ENCODE measurements around the gene BIRC3.
A peak's percentile ranks its signal among the peaks of the same experiment; 100 is the strongest.

DNA sequence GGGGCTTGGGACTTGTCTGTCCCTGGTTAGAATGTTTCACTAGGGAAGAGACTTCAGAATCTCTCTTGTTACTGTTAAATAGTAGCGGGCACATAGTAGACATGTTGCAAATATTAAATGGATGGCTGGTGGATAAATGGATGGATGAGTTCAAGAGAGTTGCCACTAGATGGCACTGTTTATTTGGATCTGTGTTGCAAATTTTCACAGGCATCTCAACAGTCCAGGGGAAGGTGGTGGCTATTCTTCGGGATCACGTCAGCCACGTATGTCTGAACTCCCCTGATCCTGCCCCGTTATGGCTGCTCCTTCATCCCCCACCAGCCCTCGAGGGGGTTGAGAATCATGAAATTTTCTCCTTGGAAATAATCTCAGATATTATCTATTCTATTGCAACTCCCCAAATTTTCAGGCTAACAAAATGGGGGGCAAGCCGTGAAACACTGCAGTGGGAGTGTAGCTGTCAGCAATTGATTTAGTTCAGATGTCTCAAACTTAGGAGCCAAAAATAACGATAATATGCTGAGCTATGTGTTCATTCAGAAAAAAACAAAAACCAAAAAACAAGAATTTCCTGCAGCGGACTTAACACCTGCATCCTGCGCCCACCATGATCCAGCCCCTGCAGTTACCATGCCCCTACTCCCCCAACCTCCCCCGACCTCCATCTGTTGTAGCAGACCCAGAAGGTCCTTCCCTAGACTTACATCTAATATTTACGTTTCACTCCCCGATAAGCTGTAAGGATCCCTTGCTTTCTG lies 29.1 kb upstream of the BIRC3 start:
- TF ChIP-seq EP300 (IDR thresholded peaks at IDR 0.05), result no peak
- no peak for TF ChIP-seq HMGXB4 (CRISPR knock-in tag; IDR thresholded peaks at IDR 0.05; ENCODE audit: borderline replicate concordance)
- peak; percentile 70 for TF ChIP-seq CTCF (IDR thresholded peaks at IDR 0.05)
- TF ChIP-seq, protein P1, sequence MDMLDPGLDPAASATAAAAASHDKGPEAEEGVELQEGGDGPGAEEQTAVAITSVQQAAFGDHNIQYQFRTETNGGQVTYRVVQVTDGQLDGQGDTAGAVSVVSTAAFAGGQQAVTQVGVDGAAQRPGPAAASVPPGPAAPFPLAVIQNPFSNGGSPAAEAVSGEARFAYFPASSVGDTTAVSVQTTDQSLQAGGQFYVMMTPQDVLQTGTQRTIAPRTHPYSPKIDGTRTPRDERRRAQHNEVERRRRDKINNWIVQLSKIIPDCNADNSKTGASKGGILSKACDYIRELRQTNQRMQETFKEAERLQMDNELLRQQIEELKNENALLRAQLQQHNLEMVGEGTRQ (IDR thresholded peaks at IDR 0.05), result no peak
- TF ChIP-seq TFCP2L1 (CRISPR knock-in tag; IDR thresholded peaks at IDR 0.05), result no peak
- 0 out of 4 replicates have a peak, but pooled peaks of 1 of the 2 experiments have one; percentile 10 for TF ChIP-seq CEBPB (IDR thresholded peaks at IDR 0.05)
